ENCODE results near the gene WDR86.

WDR86 gene

DNA sequence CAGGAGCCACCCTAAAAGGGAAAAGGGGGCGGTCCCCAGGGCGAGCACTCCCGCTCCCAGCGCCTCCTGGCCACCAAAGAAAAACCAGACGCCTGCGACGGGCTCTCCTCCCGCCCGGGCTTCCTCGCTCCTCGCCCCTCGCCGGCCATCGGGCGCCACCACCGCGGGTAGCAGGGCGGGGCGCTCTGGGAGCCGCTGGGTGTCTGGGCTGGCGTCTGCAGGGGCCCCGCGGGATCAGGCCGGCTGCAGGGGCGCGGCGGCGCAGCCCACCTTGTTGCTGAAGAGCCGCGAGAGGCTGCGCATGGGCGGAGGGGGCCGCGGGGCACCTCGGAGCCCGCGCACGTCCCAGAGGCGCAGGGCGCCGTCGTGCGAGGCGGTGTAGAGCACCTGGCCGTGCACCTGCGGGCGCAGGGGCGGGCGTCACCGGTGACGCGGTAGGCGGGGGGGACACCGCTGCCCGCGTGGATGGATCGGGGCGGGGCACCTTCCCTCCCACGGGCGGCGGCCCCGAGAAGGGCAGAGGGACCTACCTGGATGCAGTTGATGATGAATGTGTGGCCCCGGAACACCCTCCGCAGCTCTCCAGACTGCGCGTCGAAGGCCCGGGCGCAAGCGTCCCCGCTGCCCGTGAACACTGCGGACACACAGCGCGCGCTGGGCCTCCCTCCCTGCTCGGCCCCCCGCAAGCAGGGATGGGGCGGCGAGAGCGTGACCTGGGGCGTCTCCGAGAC lies 28.3 kb downstream of the WDR86 start:
- peak in 1 of 2 donors; percentile 11 for DNase-seq (ENCODE audit: low read depth in 2 of 2, low spot score in 1 of 2)

DNA sequence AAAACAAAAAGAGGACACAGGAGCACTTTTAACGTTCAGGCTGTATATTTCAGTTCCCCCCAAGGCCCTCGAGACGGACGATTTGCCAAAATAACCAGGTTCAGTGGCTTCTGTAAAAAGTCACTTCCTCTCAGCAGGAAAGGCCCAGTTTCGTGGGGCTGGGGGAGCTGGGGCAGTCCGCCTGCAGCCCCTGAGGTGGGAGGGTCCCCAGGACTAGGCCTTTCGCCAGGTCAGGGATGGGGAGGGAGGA lies 28.8 kb downstream of the WDR86 start:
- no peak for DNase-seq (ENCODE audit: low read depth in 2 of 2, low spot score in 1 of 2)

GRCh38 chr7:151380199-151381097 lies 29.4 kb downstream of the WDR86 start:
- DNase-seq (ENCODE audit: low read depth in 2 of 2, low spot score in 1 of 2) = no peak

GRCh38 chr7:151379534-151380198 lies 30.2 kb downstream of the WDR86 start:
- no peak for DNase-seq (ENCODE audit: low read depth in 2 of 2, low spot score in 1 of 2)

GRCh38 chr7:151379193-151379520 lies 30.7 kb downstream of the WDR86 start:
- DNase-seq (ENCODE audit: low read depth in 2 of 2, low spot score in 1 of 2) = no peak

GRCh38 chr7:151378496-151379192 lies 31.2 kb downstream of the WDR86 start:
- DNase-seq (ENCODE audit: low read depth in 2 of 2, low spot score in 1 of 2) = no peak

GRCh38 chr7:151378011-151378410 lies 31.8 kb downstream of the WDR86 start:
- no peak for DNase-seq (ENCODE audit: low read depth in 2 of 2, low spot score in 1 of 2)

DNA sequence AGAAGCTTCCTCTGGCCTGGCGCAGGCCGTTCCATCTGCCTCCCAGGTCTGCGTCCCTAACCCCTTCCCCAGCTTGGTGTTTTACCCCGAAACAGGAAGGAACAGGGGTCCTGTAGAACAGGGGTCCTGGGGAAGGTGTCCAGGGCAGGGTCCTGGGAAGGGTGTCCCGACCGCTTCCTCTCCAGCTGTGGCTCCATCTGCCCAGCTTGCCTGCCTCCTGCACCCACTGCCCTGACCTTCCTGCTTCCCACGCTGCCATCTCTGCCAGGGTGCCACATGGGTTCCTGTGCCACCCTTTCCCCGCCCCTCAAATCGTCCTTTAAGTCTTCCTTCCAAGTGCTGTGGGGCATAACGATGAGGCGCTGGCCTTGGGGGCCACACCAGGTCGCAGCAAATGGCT lies 32.4 kb downstream of the WDR86 start:
- no peak for DNase-seq (ENCODE audit: low read depth in 2 of 2, low spot score in 1 of 2)

- DNase-seq (ENCODE audit: low read depth in 2 of 2, low spot score in 1 of 2) = no peak
These were observed 33.5 kb downstream of the WDR86 start for GRCh38 chr7:151376218-151376902.

DNA sequence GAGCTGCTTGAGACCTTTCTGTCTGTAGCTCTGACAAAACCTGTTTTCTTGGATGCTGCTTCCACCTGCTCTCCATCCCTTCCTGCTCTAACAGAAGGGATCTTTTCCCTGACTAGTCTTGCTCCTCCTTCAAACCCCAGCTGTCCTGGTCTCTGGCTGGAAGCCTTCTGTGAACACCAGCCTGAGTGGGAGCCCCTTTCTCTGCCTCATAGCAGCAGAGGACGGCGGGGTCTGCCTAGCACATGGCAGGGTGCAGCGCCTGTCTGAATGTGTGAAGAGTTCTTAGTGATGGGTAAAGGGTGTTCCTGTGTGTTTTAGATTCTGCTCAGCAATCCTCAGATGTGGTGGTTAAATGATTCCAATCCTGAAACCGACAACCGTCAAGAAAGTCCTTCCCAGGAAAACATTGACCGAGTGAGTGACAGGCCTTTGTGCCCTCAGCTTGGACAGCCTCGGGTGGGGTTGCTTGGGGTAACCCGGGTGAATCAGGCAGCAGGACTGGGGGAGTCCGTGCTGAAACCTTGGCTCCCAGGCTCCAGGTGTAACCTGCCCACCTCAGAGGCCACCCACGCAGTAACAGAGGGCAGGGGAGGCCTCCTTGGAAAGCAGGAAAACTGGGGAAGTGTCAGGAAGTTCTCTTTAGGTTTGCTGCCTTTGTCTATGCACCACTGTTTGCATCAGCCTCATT lies 34.2 kb downstream of the WDR86 start:
- DNase-seq (ENCODE audit: low read depth in 2 of 2, low spot score in 1 of 2) = no peak

DNA sequence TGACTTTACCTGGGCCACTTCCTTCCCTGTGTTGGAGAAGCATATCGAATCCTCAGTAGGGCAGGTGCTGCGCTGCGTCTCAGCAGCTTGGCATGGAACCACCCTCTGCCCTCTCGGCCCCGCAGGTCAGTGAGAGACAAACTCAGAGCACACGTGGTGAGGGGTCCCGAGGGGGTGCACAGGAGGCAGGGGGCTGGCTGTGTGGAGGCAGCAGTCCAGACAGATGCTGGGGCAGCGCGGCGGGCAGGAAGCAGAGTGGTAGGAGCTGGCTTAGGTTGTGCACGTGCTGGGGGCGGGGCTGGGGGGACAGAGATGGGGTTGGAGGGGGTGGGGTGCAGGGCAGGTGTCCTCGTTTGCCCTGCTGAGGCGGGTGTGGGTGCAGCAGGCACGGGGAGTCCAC lies 35.1 kb downstream of the WDR86 start:
- no peak for DNase-seq (ENCODE audit: low read depth in 2 of 2, low spot score in 1 of 2)

DNA sequence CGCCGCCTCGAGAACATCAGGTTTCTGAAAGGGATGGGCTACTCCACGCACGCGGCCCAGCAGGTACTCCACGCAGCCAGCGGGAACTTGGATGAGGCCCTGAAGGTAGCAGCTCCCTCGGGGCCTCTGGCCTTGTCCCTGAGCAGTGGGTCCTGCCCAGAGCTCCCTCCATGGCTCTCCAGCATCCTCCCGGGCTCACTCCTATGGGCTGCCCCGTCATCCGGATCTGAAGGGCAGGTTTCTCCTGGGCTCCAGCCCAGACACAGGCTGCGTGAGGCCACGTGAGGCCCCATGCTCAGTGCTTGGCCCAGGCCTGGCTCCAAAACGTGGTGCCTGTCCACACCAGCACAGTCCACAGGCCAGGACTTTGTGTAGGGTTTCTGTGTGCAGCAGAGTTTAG lies 35.7 kb downstream of the WDR86 start:
- no peak for DNase-seq (ENCODE audit: low read depth in 2 of 2, low spot score in 1 of 2)

GRCh38 chr7:151373599-151373998 lies 36.2 kb downstream of the WDR86 start:
- no peak for DNase-seq (ENCODE audit: low read depth in 2 of 2, low spot score in 1 of 2)

GRCh38 chr7:151372612-151373265 lies 37.1 kb downstream of the WDR86 start:
- no peak for DNase-seq (ENCODE audit: low read depth in 2 of 2, low spot score in 1 of 2)

DNA sequence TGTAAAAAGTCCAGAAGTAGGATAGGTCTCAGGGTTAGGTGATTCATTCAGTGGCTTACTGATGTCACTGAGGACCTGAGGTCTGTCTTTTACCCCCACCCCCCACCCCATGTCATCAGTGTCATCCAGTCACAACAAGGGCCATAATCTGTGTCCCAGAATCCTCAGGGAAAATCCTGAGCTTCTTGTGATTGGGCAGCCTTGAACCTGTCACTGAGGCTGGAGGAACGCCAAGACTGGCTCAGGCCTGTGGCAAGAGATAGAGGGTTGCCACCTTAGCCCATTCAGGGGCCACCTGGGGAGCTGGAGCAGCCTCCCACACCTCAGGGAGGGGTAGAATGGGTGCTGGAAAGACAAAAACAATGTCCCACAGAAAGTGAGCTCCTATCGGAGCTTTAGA lies 38.6 kb downstream of the WDR86 start:
- DNase-seq (ENCODE audit: low read depth in 2 of 2, low spot score in 1 of 2) = no peak

DNA sequence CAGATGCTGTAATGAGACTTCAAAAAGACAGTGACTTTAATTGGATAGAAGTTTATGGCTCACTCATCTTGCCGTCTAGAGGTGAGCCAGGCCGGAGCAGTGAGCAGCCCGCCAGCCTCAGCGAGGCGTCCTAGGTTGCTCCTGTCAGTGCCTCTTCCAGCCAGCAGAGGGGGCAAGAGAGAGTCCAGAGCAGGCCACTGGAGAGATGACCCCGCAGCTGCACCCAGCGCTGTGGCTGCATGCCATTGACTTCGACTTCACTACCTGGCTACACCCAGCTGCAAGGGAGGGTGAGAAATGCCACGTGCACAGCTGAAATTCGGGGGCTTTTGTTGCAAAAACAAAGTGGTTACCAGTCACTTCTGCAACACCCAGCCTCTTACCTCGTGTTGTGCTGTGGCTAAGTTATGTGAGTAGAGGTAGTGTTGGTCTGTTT lies 41.7 kb downstream of the WDR86 start:
- DNase-seq (ENCODE audit: low read depth in 2 of 2, low spot score in 1 of 2) = peak; percentile 38 to 52

DNA sequence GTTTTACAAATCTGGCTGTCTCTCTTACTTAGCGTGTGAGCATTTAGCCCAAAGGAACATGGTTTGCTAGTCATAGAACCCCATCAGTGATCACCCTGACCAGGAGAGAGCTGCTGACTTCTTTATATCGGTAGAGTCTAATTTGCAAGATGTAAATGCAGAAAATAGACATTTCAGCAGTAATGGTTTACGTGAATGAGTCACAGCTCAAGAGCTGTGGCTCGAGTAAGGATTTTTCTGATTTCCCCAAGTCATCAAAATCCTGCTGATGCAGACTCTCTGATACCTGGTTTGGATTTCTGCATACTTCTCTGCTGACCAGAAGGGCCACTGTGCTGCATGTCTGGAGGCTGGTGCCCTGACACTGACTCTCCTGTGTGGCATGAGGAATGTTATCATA lies 42.6 kb downstream of the WDR86 start:
- DNase-seq (ENCODE audit: low read depth in 2 of 2, low spot score in 1 of 2) = no peak

GRCh38 chr7:151366880-151367222 lies 43.0 kb downstream of the WDR86 start:
- no peak for DNase-seq (ENCODE audit: low read depth in 2 of 2, low spot score in 1 of 2)

DNA sequence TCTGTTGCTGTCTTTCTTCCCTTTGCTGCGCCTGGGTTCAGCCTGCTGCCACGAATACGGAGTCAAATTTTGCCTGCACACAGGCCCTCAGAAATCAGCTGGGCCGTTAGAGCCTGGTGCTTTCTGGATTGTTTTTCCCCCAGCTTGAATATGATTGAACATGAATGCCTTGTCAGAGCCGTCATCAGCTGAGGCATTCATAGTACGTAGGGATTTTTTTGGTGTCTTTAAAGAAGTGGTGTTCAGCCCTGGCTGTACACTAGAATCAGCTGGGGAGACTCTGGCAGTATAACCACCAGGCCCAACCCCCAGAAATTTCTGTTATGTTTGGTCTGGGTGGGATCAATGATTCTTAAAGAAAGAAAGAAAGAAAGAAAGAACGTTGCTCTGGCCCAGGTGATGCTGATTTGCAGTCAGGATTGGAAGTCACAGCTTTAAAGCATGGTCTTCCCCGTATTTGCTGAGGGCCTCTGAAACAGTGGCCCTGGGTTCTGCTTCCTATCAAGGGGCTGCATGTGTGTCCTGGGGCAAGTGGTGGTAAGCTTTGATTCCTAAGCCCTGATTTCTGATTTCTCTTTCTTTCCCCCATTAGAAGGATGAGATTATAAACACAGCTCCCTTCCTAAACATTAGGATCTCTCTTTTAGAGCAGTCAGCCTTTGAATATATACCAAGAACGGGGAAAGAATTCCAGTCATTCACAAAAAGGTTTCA lies 43.5 kb downstream of the WDR86 start:
- DNase-seq (ENCODE audit: low read depth in 2 of 2, low spot score in 1 of 2) = no peak
